HepG2 (cell line): ENCODE results near the gene GATB. TPM values are rescaled to one million over a fixed set of nuclear protein-coding genes. Genes with fewer than 3 reads are reported as not detected.

Experiments used
- ATAC-seq: fragments of 200-7000 bp; cut with Tn5 transposase; 3 replicates; pipeline ENCODE4 v1.9.1; 2020; ENCODE audit warnings: mild to moderate bottlenecking, moderate library complexity
- BruUV-seq: library from RNA; stranded (reverse); fragments of 400-500 nt; replicated peaks from 2 replicates; lab custom pipeline; 2021; lab: Mats Ljungman, UMichigan
- CTCF ChIA-PET: fragments of 300-600 bp; formaldehyde crosslinking; extraction: SDS; loops from one replicate; lab custom pipeline; 2021; ENCODE audit warnings: low total read pairs, inconsistent platforms, low intra/inter-chr PET ratio; lab: Yijun Ruan, JAX
- POLR2A ChIA-PET: fragments of 350-600 bp; sonication (Branson Sonifier 250); formaldehyde crosslinking; loops from one replicate; lab custom pipeline; 2020; ENCODE audit warnings: antibody characterized with exemption, inconsistent platforms; lab: Yijun Ruan, JAX
- DNase-seq: peaks from one replicate; pipeline ENCODE4 v3.0.0-alpha.2; 2015; ENCODE audit warnings: low spot score
- FAIRE-seq: peaks from 3 replicates; lab custom pipeline; 2011; peaks lifted over from hg19 to GRCh38; lab: Jason Lieb, UNC
- H2AFZ ChIP-seq: one replicate; pipeline ENCODE4 v1.6.1; 2011; ENCODE audit warnings: low read length, inconsistent platforms
- H3K27ac ChIP-seq: fragments of 300-600 bp; 3 replicates; pipeline ENCODE4 v1.8.0; 2011; ENCODE audit warnings: mixed run types, mild to moderate bottlenecking, mixed read lengths, low read length, inconsistent platforms; ENCODE audit not compliant: insufficient read depth; ENCODE audit errors: extremely low read length
- H3K27me3 ChIP-seq, 2 experiments: fragments of 200-600 bp in 1 of 2; 2 replicates in 1 of 2; 3 replicates in 1 of 2; pipeline versions ENCODE4 v1.6.0 to v1.8.0; 2011; ENCODE audit warnings: low read length in 2 of 2, mild to moderate bottlenecking in 2 of 2, moderate library complexity in 2 of 2, inconsistent platforms in 1 of 2; ENCODE audit not compliant: insufficient read depth in 2 of 2, control insufficient read depth in 1 of 2
- H3K36me3 ChIP-seq, 2 experiments: fragments of 200-600 bp in 1 of 2; replicated peaks in 1 of 2; 2 replicates in 1 of 2; 3 replicates in 1 of 2; pipeline versions ENCODE4 v1.5.1 to v1.8.0; 2011; ENCODE audit warnings: low read length in 2 of 2, inconsistent platforms in 1 of 2; ENCODE audit not compliant: insufficient read depth in 2 of 2, control insufficient read depth in 1 of 2
- H3K4me1 ChIP-seq: 2 replicates; pipeline ENCODE4 v1.5.1; 2012; ENCODE audit warnings: low read length, inconsistent platforms; ENCODE audit not compliant: insufficient read depth
- H3K4me2 ChIP-seq: 2 replicates; pipeline ENCODE4 v1.6.0; 2011; ENCODE audit warnings: low read depth, low read length, inconsistent platforms
- H3K4me3 ChIP-seq, 3 experiments: fragments of 200-600 bp in 1 of 3; sonication (generic), shearing (Covaris generic) in 1 of 3; replicated peaks in 1 of 3; 2 replicates each; pipeline ENCODE4 v1.5.1; 2011 to 2016; ENCODE audit warnings: low read length in 3 of 3, inconsistent platforms in 2 of 3, low read depth in 2 of 3, mild to moderate bottlenecking in 2 of 3, control low read depth in 1 of 3, mixed read lengths in 1 of 3; ENCODE audit not compliant: insufficient read depth in 1 of 3
- H3K79me2 ChIP-seq: one replicate; pipeline ENCODE4 v1.6.1; 2011; ENCODE audit warnings: low read length, inconsistent platforms; ENCODE audit not compliant: insufficient read depth
- H3K9ac ChIP-seq: 2 replicates; pipeline ENCODE4 v1.6.0; 2011; ENCODE audit warnings: mild to moderate bottlenecking, low read depth, low read length, inconsistent platforms; ENCODE audit not compliant: insufficient read depth
- H3K9me3 ChIP-seq: 2 replicates; pipeline ENCODE4 v1.5.1; 2012; ENCODE audit warnings: mild to moderate bottlenecking, low read length
- H4K20me1 ChIP-seq: 2 replicates; pipeline ENCODE4 v1.6.0; 2011; ENCODE audit warnings: inconsistent platforms, mild to moderate bottlenecking, low read length, moderate library complexity; ENCODE audit not compliant: insufficient read depth
- ATF7 ChIP-seq, 2 experiments: fragments of 450-650 bp in 1 of 2; sonication (generic) in 1 of 2; formaldehyde crosslinking in 1 of 2; IDR thresholded peaks; 2 replicates each; pipeline versions ENCODE4 v1.4.0 to v1.6.1; 2016 to 2020; ENCODE audit warnings: antibody characterized with exemption in 1 of 2, mild to moderate bottlenecking in 1 of 2, missing genetic modification reagents in 1 of 2
- FOXA3 ChIP-seq: IDR thresholded peaks from 2 replicates; pipeline ENCODE4 v1.6.1; 2016; ENCODE audit warnings: missing genetic modification reagents, missing compliant biosample characterization
- GATAD1 ChIP-seq: IDR thresholded peaks from 2 replicates; pipeline ENCODE4 v1.6.1; 2016; ENCODE audit warnings: missing genetic modification reagents, missing compliant biosample characterization
- HNF1B ChIP-seq: sonication (generic); formaldehyde crosslinking; IDR thresholded peaks from 2 replicates; pipeline ENCODE4 v1.5.1; 2020; ENCODE audit warnings: mild to moderate bottlenecking, moderate library complexity, missing genetic modification reagents
- MTF1 ChIP-seq: sonication (generic); formaldehyde crosslinking; IDR thresholded peaks from 2 replicates; pipeline ENCODE4 v1.5.0; 2020; ENCODE audit warnings: missing genetic modification reagents
- NCOA1 ChIP-seq: sonication (generic); formaldehyde crosslinking; IDR thresholded peaks from 2 replicates; pipeline ENCODE4 v1.9.0; 2021; ENCODE audit warnings: missing genetic modification reagents
- PITX1 ChIP-seq: sonication (generic); formaldehyde crosslinking; IDR thresholded peaks from 2 replicates; pipeline ENCODE4 v1.5.1; 2020; ENCODE audit warnings: mild to moderate bottlenecking, missing genetic modification reagents
- RARG ChIP-seq: sonication (generic); formaldehyde crosslinking; IDR thresholded peaks from 2 replicates; pipeline ENCODE4 v1.4.0; 2020; ENCODE audit warnings: low read depth, mild to moderate bottlenecking, missing genetic modification reagents
- RERE ChIP-seq: IDR thresholded peaks from 2 replicates; pipeline ENCODE4 v1.6.1; 2016; ENCODE audit warnings: low read depth, missing genetic modification reagents, missing compliant biosample characterization
- ZBTB49 ChIP-seq: sonication (generic); formaldehyde crosslinking; IDR thresholded peaks from 2 replicates; pipeline ENCODE4 v1.4.0; 2020; ENCODE audit warnings: missing genetic modification reagents, borderline replicate concordance
- ZMAT5 ChIP-seq: sonication (generic); formaldehyde crosslinking; IDR thresholded peaks from 2 replicates; pipeline ENCODE4 v1.5.0; 2020; ENCODE audit warnings: mild to moderate bottlenecking, low read depth, missing genetic modification reagents, borderline replicate concordance
- ZNF121 ChIP-seq: sonication (generic); formaldehyde crosslinking; IDR thresholded peaks from 2 replicates; pipeline ENCODE4 v1.5.0; 2020; ENCODE audit warnings: mild to moderate bottlenecking, missing genetic modification reagents
- ZNF274 ChIP-seq: sonication (generic); formaldehyde crosslinking; IDR thresholded peaks from 2 replicates; pipeline ENCODE4 v1.5.1; 2020; ENCODE audit warnings: mild to moderate bottlenecking, missing genetic modification reagents
- ZNF546 ChIP-seq: sonication (generic); formaldehyde crosslinking; conservative IDR thresholded peaks from 2 replicates; pipeline ENCODE4 v1.8.1; 2023; ENCODE audit warnings: mild to moderate bottlenecking, missing genetic modification reagents
- ZNF720 ChIP-seq: sonication (generic); formaldehyde crosslinking; IDR thresholded peaks from 2 replicates; pipeline ENCODE4 v1.4.0; 2020; ENCODE audit warnings: missing genetic modification reagents
- ZNF766 ChIP-seq: sonication (generic); formaldehyde crosslinking; IDR thresholded peaks from 2 replicates; pipeline ENCODE4 v1.5.0; 2020; ENCODE audit warnings: missing genetic modification reagents, borderline replicate concordance
- WGBS: methylation state at CpG from one replicate; pipeline ENCODE4 v1.1.6; 2017; ENCODE audit warnings: low lambda C conversion rate; 5-methylcytosine and 5-hydroxymethylcytosine counted together
- in situ Hi-C: cut with HindIII; loops from 2 replicates; pipeline ENCODE4 v1.10.0; 2017; ENCODE audit warnings: low pct_unique_long_range_greater_than_20kb; ENCODE audit not compliant: extremely low pct_ligation_motif_present
- intact Hi-C: fragments of 100-400 bp; cut with micrococcal nuclease; formaldehyde crosslinking; loops from one replicate; pipeline ENCODE4 v1.10.0; 2022; ENCODE audit not compliant: unreplicated experiment
- polyA plus RNA-seq, 8 experiments: library from polyadenylated mRNA; depleted of rRNA in 3 of 8; stranded (reverse) in 7 of 8; unstranded in 1 of 8; fragments of >200 nt; fragmentation: Illumina TruSeq in 4 of 8; extraction: Trizol in 4 of 8; gene quantifications; 2 replicates each; pipeline versions ENCODE4 v1.2.1 to v1.2.3, GENCODE V29; 2011 to 2016; ENCODE audit warnings: low read depth in 4 of 8, missing spikeins in 1 of 8, mixed read lengths in 1 of 8; ENCODE audit not compliant: insufficient read depth in 1 of 8
- total RNA-seq, 5 experiments: library from RNA; depleted of rRNA; stranded (reverse); fragments of >200 nt; fragmentation: Illumina TruSeq; extraction: Trizol; gene quantifications; 2 replicates each; pipeline ENCODE4 v1.2.3, GENCODE V29; 2016; ENCODE audit warnings: low read depth in 1 of 5

The GATB gene
- total and polyA plus RNA-seq, 2 of the 13 experiments (the other 11 are each of a cell fraction or from before 2014, with no cell fraction given): 32.3 to 32.4 TPM

GRCh38 chr4:151640381-151640780, 120.4 kb downstream of the GATB start:
- CTCF ChIA-PET: no interaction called here
- Histone ChIP-seq H3K9me3 (no peaks in the 10 kb centered on the region), H4K20me1 (no peaks in the 10 kb centered on the region), H3K27ac (no peak overlapping the region), H3K36me3 (no peaks in the 10 kb centered on the region), H3K4me1 (no peaks in the 10 kb centered on the region), H3K4me2 (no peak overlapping the region), H2AFZ (no peak overlapping the region), H3K79me2 (no peaks in the 10 kb centered on the region), H3K4me3 (no peak overlapping the region), H3K9ac (no peak overlapping the region), H3K27me3 (no peaks in the 10 kb centered on the region)
- BruUV-seq: no TSS peak
- DNase-seq (no peak), FAIRE-seq (no peak), ATAC-seq (no peak)
- intact Hi-C loops: no loop called here
- POLR2A ChIA-PET: no interaction called here
- in situ Hi-C loops: no loop called here
- WGBS: 20% methylated on average over 1 of the region's 1 CpG
- TF ChIP-seq PITX1 (CRISPR knock-in tag): no peak
- no peak for TF ChIP-seq ZBTB49 (CRISPR knock-in tag)
- no peak for TF ChIP-seq ZNF720 (CRISPR knock-in tag)
- TF ChIP-seq HNF1B: no peak
- TF ChIP-seq ZMAT5 (CRISPR knock-in tag): no peak
- no peak for TF ChIP-seq ZNF546 (CRISPR knock-in tag)
- no peak for TF ChIP-seq GATAD1 (CRISPR knock-in tag)
- TF ChIP-seq ZNF274 (CRISPR knock-in tag): no peak
- no peak for TF ChIP-seq NCOA1 (CRISPR knock-in tag)
- TF ChIP-seq ZNF766: no peak
- TF ChIP-seq MTF1: no peak
- no peak for TF ChIP-seq RARG (CRISPR knock-in tag)
- TF ChIP-seq RERE (CRISPR knock-in tag): no peak
- TF ChIP-seq ATF7 (IDR thresholded peaks at IDR 0.05): no peak
- no peak for TF ChIP-seq ATF7 (CRISPR knock-in tag; IDR thresholded peaks at IDR 0.05)
- no peak for TF ChIP-seq FOXA3 (CRISPR knock-in tag)
- TF ChIP-seq ZNF121 (CRISPR knock-in tag): no peak
